HG02588 (cell line): ENCODE results near the gene LRRC42.

Experiments
- ATAC-seq: cut with Tn5 transposase; IDR thresholded peaks from one replicate; pipeline ENCODE4 v1.9.1; 2021; ENCODE audit warnings: mild to moderate bottlenecking, moderate library complexity; ENCODE audit not compliant: unreplicated experiment

The LRRC42 gene

GRCh38 chr1:53942127-53942957 is 3.8 kb upstream of the LRRC42 start:
- ATAC-seq = no peak

DNA sequence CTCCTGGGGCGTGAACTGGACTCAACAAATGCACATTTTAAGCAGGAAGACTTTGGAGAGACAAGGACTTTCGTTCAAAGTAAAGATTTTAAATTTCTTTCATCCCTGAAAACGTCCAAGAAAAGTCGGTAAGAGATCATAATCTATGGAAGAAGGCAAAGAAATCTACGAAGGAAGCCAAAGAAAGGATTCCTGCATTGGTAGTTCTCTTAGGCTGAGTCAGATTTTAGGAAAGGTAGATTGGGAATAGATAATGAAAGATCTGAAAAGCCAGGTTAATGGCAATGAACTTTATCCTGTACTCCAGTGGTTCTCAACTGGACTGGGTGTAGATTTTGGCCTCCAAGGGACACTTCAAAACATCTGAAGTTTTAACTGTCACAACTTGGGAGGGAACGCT is 3.1 kb upstream of the LRRC42 start:
- ATAC-seq = no peak

DNA sequence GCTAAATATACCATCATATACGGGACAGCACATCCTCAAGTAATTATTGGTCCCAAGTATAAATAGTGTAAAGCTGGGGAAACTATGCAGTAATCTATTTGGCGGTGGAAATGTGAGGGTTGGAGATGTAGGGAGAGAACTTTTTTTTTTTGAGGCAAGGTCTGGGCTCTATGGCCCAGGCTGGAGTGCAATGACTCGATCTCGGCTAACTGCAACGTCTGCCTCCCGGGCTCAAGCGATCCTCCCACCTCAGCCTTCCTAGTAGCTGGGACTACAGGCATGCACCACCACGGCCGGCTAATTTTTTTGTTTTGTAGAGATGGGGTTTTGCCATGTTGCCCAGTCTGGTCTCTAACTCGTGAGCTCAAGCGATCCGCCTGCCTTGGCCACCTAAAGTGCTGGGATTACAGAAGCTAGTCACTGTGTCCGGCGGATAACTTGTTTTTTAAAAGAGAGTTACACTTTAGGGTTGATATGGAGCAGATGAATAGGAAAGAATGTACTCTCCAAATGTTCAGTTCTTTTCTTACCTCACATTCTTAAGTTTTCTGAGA is 2.6 kb upstream of the LRRC42 start:
- no peak for ATAC-seq

GRCh38 chr1:53944469-53945182 is 1.5 kb upstream of the LRRC42 start:
- no peak for ATAC-seq

DNA sequence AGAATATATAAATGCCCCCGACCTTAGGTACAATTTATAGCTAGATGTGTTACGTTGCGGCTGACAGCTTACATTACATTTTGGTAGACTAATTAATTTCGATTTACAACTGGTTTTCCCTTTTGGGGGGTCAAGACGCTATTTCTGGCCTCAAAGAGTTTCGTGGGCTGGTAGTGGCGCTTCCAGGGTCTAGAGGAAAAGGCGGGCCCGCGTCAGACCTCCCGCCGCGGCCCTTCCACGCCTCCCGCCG is 1.0 kb upstream of the LRRC42 start:
- no peak for ATAC-seq

GRCh38 chr1:53945433-53946251 is 508 bp upstream of the LRRC42 start, which contains the start of gene IFT25:
IFT25 (minus strand) TSS chr1:53945699; CDS start chr1:53940082, 5,617 bp downstream.
- ATAC-seq = peak; percentile 65

GRCh38 chr1:53947172-53947907 is 1.2 kb downstream of the LRRC42 start:
- ATAC-seq = no peak

- no peak for ATAC-seq
Observed at GRCh38 chr1:53948291-53948690, 2.1 kb downstream of the LRRC42 start.

DNA sequence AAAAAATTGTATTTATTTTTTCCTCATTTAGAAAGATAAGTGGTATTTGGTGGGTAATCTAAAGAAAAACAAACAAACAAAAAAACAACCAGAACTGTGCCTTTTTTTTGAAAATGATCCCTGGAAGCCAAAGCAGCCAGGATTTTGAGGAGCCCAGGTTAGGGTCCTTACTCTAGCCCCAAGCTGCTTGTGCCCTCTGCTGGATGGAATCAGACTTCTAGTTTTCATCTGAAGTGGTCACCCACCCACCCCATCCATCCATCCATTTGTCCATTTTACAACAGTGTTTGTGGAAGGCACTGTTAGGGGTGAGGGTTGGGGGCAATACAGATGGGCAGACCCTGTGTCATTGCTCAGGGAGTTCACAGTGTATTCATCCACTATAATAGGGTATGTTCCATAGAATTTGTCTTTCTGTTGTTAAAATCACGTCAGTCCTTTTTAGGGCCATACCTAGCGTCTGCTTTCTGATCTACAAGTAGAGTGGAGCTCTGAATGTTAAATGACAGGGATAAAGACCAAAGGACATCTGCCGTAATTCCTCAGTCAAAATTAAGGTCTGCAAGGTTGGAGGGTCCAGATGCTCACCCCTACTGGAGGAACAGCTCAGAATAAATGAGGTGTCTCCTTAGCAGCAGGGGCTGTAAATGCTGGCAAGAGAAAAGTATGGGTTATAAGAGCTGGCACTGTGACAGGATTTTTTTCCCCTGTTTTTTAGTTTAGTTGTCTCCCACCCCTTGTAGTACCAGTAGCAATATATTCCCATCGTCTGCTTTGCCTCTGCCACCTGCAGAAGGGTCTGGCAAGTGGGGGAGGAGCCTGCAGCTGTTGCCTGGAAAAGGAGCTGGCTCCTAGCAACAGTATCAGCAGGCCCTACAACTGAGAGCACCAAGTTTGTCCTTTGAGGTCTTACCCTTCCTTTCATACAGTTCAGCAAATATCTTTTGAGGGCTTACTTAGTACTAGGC is 3.2 kb downstream of the LRRC42 start:
- ATAC-seq = no peak

GRCh38 chr1:53951697-53952096 is 5.5 kb downstream of the LRRC42 start:
- ATAC-seq = no peak

DNA sequence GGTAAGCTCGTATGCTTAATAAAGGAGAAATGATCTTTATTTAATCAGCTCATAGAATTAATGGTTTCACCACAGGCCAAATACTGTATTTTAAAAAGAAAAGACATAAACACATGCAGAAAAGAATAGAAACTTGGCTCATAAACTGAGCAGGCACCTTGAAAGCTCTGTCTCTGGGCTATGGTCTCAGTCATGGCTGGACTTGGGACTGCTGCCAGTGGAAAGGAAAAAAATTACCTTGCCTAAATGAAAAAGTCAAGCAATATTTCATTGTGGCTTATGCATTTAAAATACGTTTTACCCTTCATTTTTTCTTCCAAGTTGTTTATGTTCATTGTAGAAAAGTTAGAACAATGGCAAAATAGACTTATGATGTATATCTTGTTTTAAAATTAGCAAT is 8.0 kb downstream of the LRRC42 start:
- ATAC-seq = no peak

DNA sequence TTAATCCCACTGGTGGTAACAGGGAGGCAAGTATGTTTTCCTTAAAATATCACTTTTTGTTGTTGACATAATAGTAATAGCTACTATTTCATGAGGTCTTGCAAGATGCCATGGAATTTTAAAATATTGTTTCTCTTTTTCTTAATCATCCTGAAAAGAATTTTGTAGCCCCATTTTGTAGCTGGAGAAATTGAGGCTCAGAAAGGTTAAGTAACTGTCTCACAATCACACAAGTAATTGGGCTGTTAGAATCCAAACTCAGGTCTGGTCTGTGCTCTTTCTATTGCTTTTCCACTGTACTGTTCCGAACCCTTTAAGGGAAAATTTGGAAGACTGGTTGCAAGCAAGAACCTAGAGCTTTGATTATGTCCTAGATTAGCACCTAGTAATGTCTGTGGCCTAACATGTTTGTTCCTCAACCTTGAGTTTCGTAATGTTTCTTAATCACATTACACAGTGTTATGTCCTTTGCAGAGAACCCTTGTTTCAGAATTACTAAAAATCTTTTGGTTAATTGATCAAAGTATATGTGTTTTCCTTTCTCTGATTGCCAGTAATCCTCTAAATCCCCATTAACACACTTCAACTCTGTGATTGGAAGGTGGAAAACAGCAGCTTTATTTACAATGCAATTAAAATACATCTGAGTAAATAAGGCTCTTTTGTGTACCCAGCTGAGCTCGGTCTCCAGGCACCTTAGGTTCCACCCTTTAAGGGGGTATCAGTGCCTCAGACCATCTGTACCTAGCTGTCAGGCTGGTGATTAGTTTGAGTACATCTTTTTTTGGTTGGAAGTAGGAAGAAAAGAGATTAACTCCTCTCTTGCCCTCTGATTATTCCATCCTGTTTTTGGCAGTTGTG is 10.4 kb downstream of the LRRC42 start:
- ATAC-seq = no peak

- no peak for ATAC-seq
Observed at GRCh38 chr1:53957194-53957818, 11.2 kb downstream of the LRRC42 start.

DNA sequence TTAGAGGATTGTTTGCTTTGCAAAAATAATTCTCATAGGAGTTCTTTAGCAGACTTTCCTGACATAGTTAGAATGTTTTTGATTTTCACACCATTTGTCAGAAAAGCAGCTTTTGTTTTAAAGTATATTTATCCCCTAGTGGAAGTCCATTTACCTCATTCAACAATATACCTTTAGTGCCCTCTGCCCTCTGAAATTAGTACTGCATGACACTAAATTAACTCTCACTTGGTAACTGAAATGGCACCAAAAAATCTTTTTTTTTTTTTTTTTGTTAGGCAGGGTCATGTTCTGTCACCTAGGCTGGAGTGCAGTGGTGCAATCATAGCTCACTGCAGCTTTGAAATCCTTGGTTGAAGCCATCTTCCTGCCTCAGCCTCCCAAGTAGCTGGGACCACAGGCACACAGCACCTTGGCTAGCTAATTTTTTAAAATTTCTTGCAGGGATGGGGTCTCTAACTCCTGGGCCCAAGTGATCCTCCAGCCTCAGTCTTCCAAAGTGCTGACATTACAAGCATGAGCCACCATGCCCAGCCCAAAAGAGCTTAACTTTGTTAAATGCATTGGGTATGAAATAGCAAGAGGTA is 13.6 kb downstream of the LRRC42 start:
- no peak for ATAC-seq

DNA sequence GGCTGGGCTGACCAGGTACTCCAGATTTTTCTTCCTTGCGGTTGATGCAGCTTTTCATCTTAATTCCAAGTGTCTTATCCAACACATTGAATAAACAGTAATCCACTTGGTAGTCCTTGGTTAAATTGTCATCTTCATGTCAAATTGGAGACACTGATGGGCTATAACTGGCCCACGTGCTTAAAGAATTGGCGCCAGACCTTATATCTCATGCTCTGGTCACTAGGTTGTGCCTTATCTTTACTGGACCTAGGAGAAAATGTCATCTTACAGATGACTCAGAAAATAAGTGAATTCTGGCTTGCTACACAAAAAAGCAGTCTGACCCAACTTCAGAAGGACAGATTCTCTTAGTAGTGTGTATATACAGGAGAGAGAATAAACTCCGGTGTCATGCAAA is 16.2 kb downstream of the LRRC42 start:
- no peak for ATAC-seq

DNA sequence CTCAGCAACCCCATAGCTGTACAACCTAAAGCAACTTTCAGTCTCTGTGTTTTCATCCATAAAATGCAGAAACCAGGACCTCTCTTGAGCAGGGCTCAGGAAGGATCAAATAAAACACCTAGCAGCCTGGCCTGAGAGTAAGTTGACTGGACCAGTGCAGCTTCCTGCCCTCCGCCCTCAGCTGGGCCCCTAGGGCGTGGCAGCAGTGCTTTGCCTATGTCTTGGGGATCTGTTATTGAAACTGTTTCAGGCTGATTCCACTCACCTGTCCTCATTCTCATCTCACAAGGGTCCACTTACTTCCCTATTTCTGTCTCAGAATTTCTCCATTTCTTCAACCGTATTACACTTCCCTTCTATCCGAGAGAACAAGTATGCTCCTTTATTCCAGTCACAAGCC is 17.3 kb downstream of the LRRC42 start:
- ATAC-seq = no peak

DNA sequence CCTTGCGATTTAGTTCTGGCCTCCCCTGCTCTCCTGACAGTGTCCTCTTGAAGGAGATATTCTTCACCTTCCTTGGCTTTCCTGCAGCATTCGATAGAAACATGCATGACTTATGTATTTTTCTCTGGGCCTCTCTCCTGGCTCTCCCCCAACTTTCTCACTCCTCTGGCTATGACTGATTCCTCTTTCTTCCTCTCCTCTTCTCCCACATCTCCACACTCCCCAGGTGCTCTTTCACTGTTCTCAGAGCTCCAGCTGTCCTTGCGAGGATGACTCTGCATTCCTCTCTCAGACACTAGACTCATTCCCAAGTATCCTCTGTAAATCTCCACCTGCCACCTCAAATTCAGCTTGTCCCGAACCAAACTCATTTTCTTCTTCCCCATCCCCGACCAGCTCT is 18.0 kb downstream of the LRRC42 start:
- ATAC-seq = no peak

- ATAC-seq = no peak
Observed at GRCh38 chr1:53966794-53967193, 20.6 kb downstream of the LRRC42 start.
